ENCODE results near the gene ZNF468. TPM values are rescaled to one million over a fixed set of nuclear protein-coding genes. Genes with fewer than 3 reads are reported as not detected.
"Not testable (repeated sequence)": the region's sequence is repeated elsewhere in the genome, so short reads cannot be mapped to it uniquely, and the experiment has no call there.

The ZNF468 gene
- total RNA-seq: 11.5 to 20.0 TPM (median 16.7 TPM) in 3 replicates
- long read RNA-seq, full-length matches to known transcripts: 15 of 21 reads
- long read RNA-seq, partial matches to known transcripts: 1 of 21 reads
- long read RNA-seq, other reads (novel, unspliced or antisense): 5 of 21 reads

GRCh38 chr19:52857378-52858191, at the start of gene ZNF468:
TSS of gene ZNF468 (minus strand) at chr19:52857619. CDS start at chr19:52854272, 3,347 bp downstream.
- H3K36me3 Mint-ChIP-seq (ENCODE audit: low read depth): peaks cover 12% of the 10 kb centered on the region

GRCh38 chr19:52904052-52904780, 46.8 kb upstream of the ZNF468 start:
- Mint-ChIP-seq H3K9me3 (ENCODE audit: low read depth) (peaks cover 24% of the 10 kb centered on the region), H3K27ac (ENCODE audit: unreplicated experiment) (peak overlapping the region; percentile 51), H3K36me3 (ENCODE audit: low read depth) (peaks cover 25% of the 10 kb centered on the region)
- DNase-seq (ENCODE audit: low spot score); H3K4me1 Mint-ChIP-seq (ENCODE audit: low read depth); H3K4me3 Mint-ChIP-seq (ENCODE audit: unreplicated experiment); H3K27me3 Mint-ChIP-seq (ENCODE audit: low read depth): not testable (repeated sequence)

More at GRCh38 chr19:52857378-52858191, at the start of gene ZNF468:
- not testable (repeated sequence) for DNase-seq (ENCODE audit: low spot score); H3K9me3 Mint-ChIP-seq (ENCODE audit: low read depth); H3K27me3 Mint-ChIP-seq (ENCODE audit: low read depth)
- H3K4me3 Mint-ChIP-seq (ENCODE audit: unreplicated experiment): peak within 1 kb of the TSS; percentile 90
- peak; percentile 21 for TF ChIP-seq CTCF (IDR thresholded peaks at IDR 0.05)
- peaks cover 27% of the 10 kb centered on the region for H3K4me1 Mint-ChIP-seq (ENCODE audit: low read depth)
- peak within 1 kb of the TSS; percentile 97 for H3K27ac Mint-ChIP-seq (ENCODE audit: unreplicated experiment)

- Mint-ChIP-seq H3K36me3 (ENCODE audit: low read depth) (peaks cover 12% of the 10 kb centered on the region), H3K9me3 (ENCODE audit: low read depth) (peaks cover 11% of the 10 kb centered on the region), H3K4me3 (ENCODE audit: unreplicated experiment) (no peak overlapping the region), H3K4me1 (ENCODE audit: low read depth) (peaks cover 18% of the 10 kb centered on the region), H3K27me3 (ENCODE audit: low read depth) (no peaks in the 10 kb centered on the region), H3K27ac (ENCODE audit: unreplicated experiment) (no peak overlapping the region)
- DNase-seq (ENCODE audit: low spot score): no peak
- no peak for TF ChIP-seq CTCF (IDR thresholded peaks at IDR 0.05)
Observed at GRCh38 chr19:52901842-52902241, 44.4 kb upstream of the ZNF468 start.

GRCh38 chr19:52898596-52898995, 41.2 kb upstream of the ZNF468 start:
- not testable (repeated sequence) for H3K27me3 Mint-ChIP-seq (ENCODE audit: low read depth); H3K36me3 Mint-ChIP-seq (ENCODE audit: low read depth); DNase-seq (ENCODE audit: low spot score); H3K9me3 Mint-ChIP-seq (ENCODE audit: low read depth)
- peaks cover 27% of the 10 kb centered on the region for H3K4me1 Mint-ChIP-seq (ENCODE audit: low read depth)
- peak overlapping the region; percentile 96 for H3K27ac Mint-ChIP-seq (ENCODE audit: unreplicated experiment)
- peak overlapping the region; percentile 88 for H3K4me3 Mint-ChIP-seq (ENCODE audit: unreplicated experiment)

GRCh38 chr19:52898101-52898500, 40.7 kb upstream of the ZNF468 start:
- peak overlapping the region; percentile 96 for H3K27ac Mint-ChIP-seq (ENCODE audit: unreplicated experiment)
- H3K9me3 Mint-ChIP-seq (ENCODE audit: low read depth): no peaks in the 10 kb centered on the region
- no peak for DNase-seq (ENCODE audit: low spot score)
- peak overlapping the region; percentile 88 for H3K4me3 Mint-ChIP-seq (ENCODE audit: unreplicated experiment)
- peaks cover 6% of the 10 kb centered on the region for H3K36me3 Mint-ChIP-seq (ENCODE audit: low read depth)
- H3K4me1 Mint-ChIP-seq (ENCODE audit: low read depth): peaks cover 27% of the 10 kb centered on the region
- H3K27me3 Mint-ChIP-seq (ENCODE audit: low read depth): no peaks in the 10 kb centered on the region
- no peak for TF ChIP-seq CTCF (IDR thresholded peaks at IDR 0.05)

All from chondrocyte (in vitro differentiated cells).